ENCODE results near the gene VSTM2B. TPM values are rescaled to one million over a fixed set of nuclear protein-coding genes. Genes with fewer than 3 reads are reported as not detected.

Gene VSTM2B
- total RNA-seq, 2 experiments from 2014 or later = not detected

- no TSS peak for BruUV-seq (replicated peaks)
- intact Hi-C loops (cut with micrococcal nuclease; ENCODE audit: unreplicated experiment) = no loop called here
Observed at GRCh38 chr19:29598496-29598895, 72.7 kb downstream of the VSTM2B start.

GRCh38 chr19:29603308-29603707 is 77.5 kb downstream of the VSTM2B start:
- intact Hi-C loops (cut with micrococcal nuclease; ENCODE audit: unreplicated experiment) = no loop called here
- CTCF ChIA-PET (ENCODE audit: unreplicated experiment) = interaction anchor here (0.6 kb wide), 1 partner anchor 1052 kb away, joined by 4 read pairs; no protein-coding TSS in a partner anchor
- TF ChIP-seq EZH2phosphoT487 (IDR thresholded peaks at IDR 0.05; ENCODE audit: borderline replicate concordance, low read depth, low read length) (no peak), CTCF (conservative IDR thresholded peaks at IDR 0.05; ENCODE audit: low read length) (no peak)
- H3K79me2 ChIP-seq (ENCODE audit: insufficient read depth, low read depth, low read length) = peaks cover 27% of the 10 kb centered on the region
- peaks cover 14% of the 10 kb centered on the region for H3K4me1 ChIP-seq (ENCODE audit: insufficient read depth, low read length, poor library complexity, severe bottlenecking)
- H3K36me3 ChIP-seq (ENCODE audit: insufficient read depth, low read length) = no peaks in the 10 kb centered on the region
- POLR2A ChIA-PET = interaction anchor here (0.6 to 0.7 kb wide), 3 partner anchors 113 to 1890 kb away, joined by 3 to 6 read pairs (median 6); no protein-coding TSS in a partner anchor
- H3K9me3 ChIP-seq (ENCODE audit: low read length) = no peaks in the 10 kb centered on the region
- BruUV-seq (replicated peaks) = no TSS peak
- H2AFZ ChIP-seq (ENCODE audit: low read length) = no peak overlapping the region
- H4K20me1 ChIP-seq (ENCODE audit: insufficient read depth, low read length) = no peaks in the 10 kb centered on the region
- no peak overlapping the region for H3K4me2 ChIP-seq (ENCODE audit: low read length)
- no peak for DNase-seq (ENCODE audit: low spot score)
- no peaks in the 10 kb centered on the region for H3K9me2 ChIP-seq (ENCODE audit: insufficient read depth, low read length)
- no peak overlapping the region for H3K27ac ChIP-seq (ENCODE audit: low read depth, low read length, poor library complexity, severe bottlenecking)
- no peak overlapping the region for H3K4me3 ChIP-seq (ENCODE audit: low read depth, low read length, poor library complexity, severe bottlenecking)

More at GRCh38 chr19:29598496-29598895, 72.7 kb downstream of the VSTM2B start:
- H3K27ac ChIP-seq (ENCODE audit: low read depth, low read length, poor library complexity, severe bottlenecking) = no peak overlapping the region
- no peaks in the 10 kb centered on the region for H3K4me1 ChIP-seq (ENCODE audit: insufficient read depth, low read length, poor library complexity, severe bottlenecking)
- no peak overlapping the region for H3K4me2 ChIP-seq (ENCODE audit: low read length)
- no peak overlapping the region for H2AFZ ChIP-seq (ENCODE audit: low read length)
- no peaks in the 10 kb centered on the region for H3K79me2 ChIP-seq (ENCODE audit: insufficient read depth, low read depth, low read length)
- no peaks in the 10 kb centered on the region for H3K9me2 ChIP-seq (ENCODE audit: insufficient read depth, low read length)
- ChIA-PET CTCF (ENCODE audit: unreplicated experiment) (no interaction called here), POLR2A (no interaction called here)
- H3K36me3 ChIP-seq (ENCODE audit: insufficient read depth, low read length) = no peaks in the 10 kb centered on the region
- H3K4me3 ChIP-seq (ENCODE audit: low read depth, low read length, poor library complexity, severe bottlenecking) = no peak overlapping the region
- DNase-seq (ENCODE audit: low spot score) = no peak
- H3K9me3 ChIP-seq (ENCODE audit: low read length) = no peaks in the 10 kb centered on the region
- H4K20me1 ChIP-seq (ENCODE audit: insufficient read depth, low read length) = no peaks in the 10 kb centered on the region
- TF ChIP-seq CTCF (conservative IDR thresholded peaks at IDR 0.05; ENCODE audit: low read length) (no peak), EZH2phosphoT487 (IDR thresholded peaks at IDR 0.05; ENCODE audit: borderline replicate concordance, low read depth, low read length) (no peak)

- Histone ChIP-seq H4K20me1 (ENCODE audit: insufficient read depth, low read length) (no peaks in the 10 kb centered on the region), H3K4me1 (ENCODE audit: insufficient read depth, low read length, poor library complexity, severe bottlenecking) (peaks cover 16% of the 10 kb centered on the region), H3K9me3 (ENCODE audit: low read length) (no peaks in the 10 kb centered on the region), H3K27ac (ENCODE audit: low read depth, low read length, poor library complexity, severe bottlenecking) (peak within 1 kb of the TSS; percentile 79), H3K4me2 (ENCODE audit: low read length) (peak within 1 kb of the TSS; percentile 93), H3K79me2 (ENCODE audit: insufficient read depth, low read depth, low read length) (peaks cover 27% of the 10 kb centered on the region), H2AFZ (ENCODE audit: low read length) (peak within 1 kb of the TSS; percentile 64), H3K36me3 (ENCODE audit: insufficient read depth, low read length) (peaks cover 9% of the 10 kb centered on the region; the same call in 1 of the 2 replicates), H3K9me2 (ENCODE audit: insufficient read depth, low read length) (no peaks in the 10 kb centered on the region), H3K4me3 (ENCODE audit: low read depth, low read length, poor library complexity, severe bottlenecking) (peak within 1 kb of the TSS; percentile 94)
- BruUV-seq (replicated peaks) = TSS peak; percentile 84
- POLR2A ChIA-PET = interaction anchor here (0.7 to 2.8 kb wide), 7 partner anchors 14 to 615 kb away, joined by 3 to 21 read pairs (median 4); partner anchors contain the start of gene C19orf12
- no peak for TF ChIP-seq EZH2phosphoT487 (IDR thresholded peaks at IDR 0.05; ENCODE audit: borderline replicate concordance, low read depth, low read length)
- TF ChIP-seq CTCF (conservative IDR thresholded peaks at IDR 0.05; ENCODE audit: low read length) = no peak
- peak; percentile 98 for DNase-seq (ENCODE audit: low spot score)
- CTCF ChIA-PET (ENCODE audit: unreplicated experiment) = interaction anchor here (0.5 kb wide), 1 partner anchor 73 kb away, joined by 3 read pairs; no protein-coding TSS in a partner anchor
- intact Hi-C loops (cut with micrococcal nuclease; ENCODE audit: unreplicated experiment) = loop anchor here (5.0 kb wide), 1 partner anchor 394 kb away; the partner anchor contains the start of gene UQCRFS1
Observed at GRCh38 chr19:29605653-29606419, 80.0 kb downstream of the VSTM2B start, which contains the start of gene POP4. POP4 (plus strand) TSS chr19:29606283; CDS start chr19:29606319, 36 bp downstream.

Data from OCI-LY7 (cell line).